Diencephalon (tissue), 1 donor: ENCODE measurements around the gene AHNAK. TPM values are rescaled to one million over a fixed set of nuclear protein-coding genes. Genes with fewer than 3 reads are reported as not detected.

Source experiments
- small RNA-seq: library from RNA; depleted of rRNA; stranded (forward); fragments of <200 nt; gene quantifications from one replicate; pipeline ENCODE3, GENCODE V24; 2014
- total RNA-seq: library from RNA; depleted of rRNA; stranded (reverse); fragments of >200 nt; gene quantifications from one replicate; pipeline ENCODE4 v1.2.3, GENCODE V29; 2014

Gene AHNAK, protein sequence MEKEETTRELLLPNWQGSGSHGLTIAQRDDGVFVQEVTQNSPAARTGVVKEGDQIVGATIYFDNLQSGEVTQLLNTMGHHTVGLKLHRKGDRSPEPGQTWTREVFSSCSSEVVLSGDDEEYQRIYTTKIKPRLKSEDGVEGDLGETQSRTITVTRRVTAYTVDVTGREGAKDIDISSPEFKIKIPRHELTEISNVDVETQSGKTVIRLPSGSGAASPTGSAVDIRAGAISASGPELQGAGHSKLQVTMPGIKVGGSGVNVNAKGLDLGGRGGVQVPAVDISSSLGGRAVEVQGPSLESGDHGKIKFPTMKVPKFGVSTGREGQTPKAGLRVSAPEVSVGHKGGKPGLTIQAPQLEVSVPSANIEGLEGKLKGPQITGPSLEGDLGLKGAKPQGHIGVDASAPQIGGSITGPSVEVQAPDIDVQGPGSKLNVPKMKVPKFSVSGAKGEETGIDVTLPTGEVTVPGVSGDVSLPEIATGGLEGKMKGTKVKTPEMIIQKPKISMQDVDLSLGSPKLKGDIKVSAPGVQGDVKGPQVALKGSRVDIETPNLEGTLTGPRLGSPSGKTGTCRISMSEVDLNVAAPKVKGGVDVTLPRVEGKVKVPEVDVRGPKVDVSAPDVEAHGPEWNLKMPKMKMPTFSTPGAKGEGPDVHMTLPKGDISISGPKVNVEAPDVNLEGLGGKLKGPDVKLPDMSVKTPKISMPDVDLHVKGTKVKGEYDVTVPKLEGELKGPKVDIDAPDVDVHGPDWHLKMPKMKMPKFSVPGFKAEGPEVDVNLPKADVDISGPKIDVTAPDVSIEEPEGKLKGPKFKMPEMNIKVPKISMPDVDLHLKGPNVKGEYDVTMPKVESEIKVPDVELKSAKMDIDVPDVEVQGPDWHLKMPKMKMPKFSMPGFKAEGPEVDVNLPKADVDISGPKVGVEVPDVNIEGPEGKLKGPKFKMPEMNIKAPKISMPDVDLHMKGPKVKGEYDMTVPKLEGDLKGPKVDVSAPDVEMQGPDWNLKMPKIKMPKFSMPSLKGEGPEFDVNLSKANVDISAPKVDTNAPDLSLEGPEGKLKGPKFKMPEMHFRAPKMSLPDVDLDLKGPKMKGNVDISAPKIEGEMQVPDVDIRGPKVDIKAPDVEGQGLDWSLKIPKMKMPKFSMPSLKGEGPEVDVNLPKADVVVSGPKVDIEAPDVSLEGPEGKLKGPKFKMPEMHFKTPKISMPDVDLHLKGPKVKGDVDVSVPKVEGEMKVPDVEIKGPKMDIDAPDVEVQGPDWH (N-terminal part only)
- total RNA-seq = 27.5 TPM

DNA sequence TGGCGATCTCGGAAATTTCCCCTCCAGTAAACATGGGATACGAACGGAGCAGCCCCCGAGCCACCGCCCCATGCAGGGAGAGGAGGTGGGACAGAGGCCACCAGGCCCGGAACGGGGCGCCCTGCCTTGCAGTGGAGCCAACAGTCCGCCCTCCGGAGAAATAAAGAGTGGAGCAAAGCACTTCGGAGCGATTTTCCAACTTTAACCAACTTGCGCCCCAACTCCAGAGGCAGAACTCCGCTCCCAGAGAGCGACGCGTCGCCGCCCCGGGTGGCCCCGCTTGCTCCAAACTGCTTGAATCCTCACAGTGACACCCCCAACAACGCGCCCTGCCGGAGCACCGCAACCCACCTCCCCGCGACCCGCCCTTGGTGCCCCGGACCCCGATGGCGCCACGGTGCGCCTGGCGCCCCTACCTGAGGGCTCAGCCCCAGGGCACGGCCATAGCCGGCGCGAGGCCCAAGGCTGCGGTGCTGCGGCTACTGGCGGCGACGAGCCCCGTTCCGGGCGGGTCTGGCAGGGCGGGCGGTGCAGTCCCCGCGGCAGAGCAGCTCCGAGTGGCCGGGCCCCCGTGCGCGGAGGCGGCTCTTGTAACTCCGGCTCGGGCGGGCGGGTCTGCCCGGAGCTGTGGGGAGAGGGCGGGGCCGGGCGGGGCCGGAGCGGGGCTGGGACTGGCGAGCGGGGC, at the start of gene AHNAK:
Gene AHNAK (minus strand): TSS at position 563 of the 685 bp plus-strand sequence. CDS start 10,708 bp downstream, outside the sequence.

DNA sequence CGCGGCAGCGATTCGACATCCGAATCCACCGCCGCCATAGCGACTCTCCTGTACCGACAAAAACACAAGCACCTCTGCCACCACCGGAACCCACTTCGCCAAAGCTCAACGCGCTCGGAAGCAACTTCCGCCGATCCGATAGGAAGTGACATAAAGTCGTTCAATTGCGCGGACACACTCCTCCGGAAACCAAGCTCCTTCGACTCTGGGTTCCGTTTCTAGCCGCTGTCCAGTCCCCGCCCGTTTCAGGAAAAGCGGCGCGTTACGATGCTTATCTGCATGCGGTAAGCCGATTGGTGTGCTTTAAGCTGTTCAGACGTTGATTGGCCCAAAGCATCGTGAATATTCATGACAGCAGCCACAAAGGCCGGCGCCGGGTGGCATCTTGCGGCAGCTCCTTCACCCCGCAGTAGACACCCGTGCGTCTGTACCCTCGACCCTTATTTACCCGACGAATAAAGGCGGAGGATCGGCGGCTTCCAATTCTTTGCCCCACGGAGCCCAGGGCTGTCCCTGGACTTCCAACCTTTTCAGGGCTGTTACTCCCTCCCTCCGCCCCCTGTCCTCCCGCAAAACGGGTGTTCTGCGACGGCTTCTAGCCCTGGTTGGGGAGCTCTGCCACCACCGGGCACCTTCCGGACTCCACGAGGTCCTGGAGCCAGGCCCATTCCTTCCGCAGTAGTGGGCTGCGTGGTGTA, 45.0 kb upstream of the AHNAK start, which contains the start of gene TUT1:
Gene TUT1 (minus strand): TSS at position 76 of the 698 bp plus-strand sequence. CDS start 38 bp downstream, at position 38.

DNA sequence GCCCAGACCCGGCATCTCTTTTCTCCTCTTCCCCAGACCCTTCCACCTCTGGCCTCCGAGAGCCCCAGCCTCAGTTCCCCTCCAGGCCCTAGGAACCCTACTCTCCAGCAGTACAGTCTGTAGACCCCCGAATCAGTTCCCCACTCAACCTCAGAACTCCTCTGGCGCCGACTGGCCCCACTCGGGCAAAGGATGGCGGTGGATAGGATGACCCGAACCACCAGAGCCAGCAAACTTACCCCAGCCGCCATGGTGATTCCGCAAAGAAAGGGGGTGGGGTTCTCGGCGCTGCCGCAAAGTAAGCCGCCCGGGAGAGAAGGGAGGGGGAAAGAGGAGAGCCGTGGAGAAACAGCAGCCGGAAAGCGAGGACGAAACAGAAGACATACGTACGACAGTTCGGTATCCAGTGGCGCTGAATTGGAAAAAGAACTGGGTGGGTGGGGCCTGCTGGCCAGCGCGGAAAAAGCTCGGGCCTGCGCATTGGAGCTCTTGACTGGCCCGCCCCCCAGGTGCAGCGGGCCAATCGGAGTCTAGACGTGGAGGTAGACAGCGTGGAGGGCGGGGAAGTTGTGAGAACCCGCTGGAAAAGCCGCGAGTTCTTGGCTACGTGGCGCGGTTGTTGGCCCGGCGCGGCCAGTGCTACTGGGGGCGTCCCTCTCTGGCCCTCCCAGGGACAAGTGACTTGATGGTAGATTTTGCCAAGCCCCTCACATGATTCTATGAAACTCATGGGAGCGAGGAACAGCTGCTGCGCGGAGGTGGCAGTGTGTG, 27.2 kb upstream of the AHNAK start, which contains the start of gene EEF1G:
Gene EEF1G (minus strand): TSS at position 300 of the 771 bp plus-strand sequence. CDS start 49 bp downstream, at position 251.

DNA sequence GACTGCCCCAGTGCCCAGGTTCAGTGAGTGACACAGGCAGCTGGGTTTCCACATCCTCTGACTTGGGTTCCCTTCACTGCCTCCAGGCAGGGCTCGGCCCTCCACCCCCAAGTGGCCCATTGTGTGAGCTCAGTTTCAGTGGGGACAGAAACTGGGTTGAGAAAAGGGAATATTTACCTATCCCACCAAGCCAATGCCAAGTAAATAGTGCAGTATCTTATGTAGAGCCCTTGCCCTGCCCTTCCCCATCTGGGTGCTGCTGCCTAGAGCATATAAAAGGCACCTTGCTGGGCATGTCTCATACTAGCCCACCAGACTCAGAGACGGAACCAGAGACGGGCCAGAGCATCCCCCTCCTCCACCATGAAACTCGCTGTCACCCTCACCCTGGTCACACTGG, 127.9 kb downstream of the AHNAK start, which contains the start of gene SCGB1A1:
Gene SCGB1A1 (plus strand): TSS at position 301 of the 400 bp plus-strand sequence. CDS start 63 bp downstream, at position 364.

Small RNA genes lying within 50 kb of the gene (small RNA-seq; reads per million reads assigned to genes)
- gene EEF1G (not detected), gene MIR6747 (0.41 reads per million, percentile 42 among the genes with 10 or more reads in this experiment)

Other genes with a start within 250 kb of the AHNAK start
- not detected for gene SCGB1D4, start 247.7 kb downstream of the AHNAK start, total RNA-seq
- gene ASRGL1, start 209.4 kb downstream of the AHNAK start, total RNA-seq = 40.6 TPM
- gene SCGB1A1, start 127.8 kb downstream of the AHNAK start, total RNA-seq = not detected
- gene EEF1G, start 27.1 kb upstream of the AHNAK start, total RNA-seq = 1,289 TPM
- 6.0 TPM for gene TUT1, start 44.7 kb upstream of the AHNAK start, total RNA-seq
- gene MTA2, start 55.1 kb upstream of the AHNAK start, total RNA-seq = 86.3 TPM
- 7.4 TPM for gene EML3, start 66.0 kb upstream of the AHNAK start, total RNA-seq
- 2.8 TPM for gene ROM1, start 66.5 kb upstream of the AHNAK start, total RNA-seq
- gene B3GAT3, start 75.2 kb upstream of the AHNAK start, total RNA-seq = 23.5 TPM
- gene GANAB, start 99.8 kb upstream of the AHNAK start, total RNA-seq = 84.2 TPM
- gene INTS5, start 106.5 kb upstream of the AHNAK start, total RNA-seq = 18.2 TPM
- gene C11orf98, start 118.4 kb upstream of the AHNAK start, total RNA-seq = 24.7 TPM
- 6.0 TPM for gene CSKMT, start 118.5 kb upstream of the AHNAK start, total RNA-seq
- 5.5 TPM for gene UQCC3, start 124.9 kb upstream of the AHNAK start, total RNA-seq
- 3.9 TPM for gene LBHD1, start 125.5 kb upstream of the AHNAK start, total RNA-seq
- gene UBXN1, start 132.3 kb upstream of the AHNAK start, total RNA-seq = 53.3 TPM
- gene LRRN4CL, start 142.7 kb upstream of the AHNAK start, total RNA-seq = 0.46 TPM
- 202 TPM for gene BSCL2, start 160.6 kb upstream of the AHNAK start, total RNA-seq
- gene GNG3, start 160.9 kb upstream of the AHNAK start, total RNA-seq = 99.7 TPM
- gene HNRNPUL2, start 180.7 kb upstream of the AHNAK start, total RNA-seq = 30.7 TPM
- 31.8 TPM for gene TTC9C, start 181.7 kb upstream of the AHNAK start, total RNA-seq
- 16.4 TPM for gene ZBTB3, start 207.4 kb upstream of the AHNAK start, total RNA-seq
- gene POLR2G, start 214.8 kb upstream of the AHNAK start, total RNA-seq = 59.7 TPM
- 11.3 TPM for gene TAF6L, start 224.6 kb upstream of the AHNAK start, total RNA-seq
- gene TMEM179B, start 240.6 kb upstream of the AHNAK start, total RNA-seq = 18.5 TPM
- 17.1 TPM for gene TMEM223, start 245.2 kb upstream of the AHNAK start, total RNA-seq